Muscle of leg (tissue), 11 donors: ENCODE data around the gene RB1. TPM values are rescaled to one million over a fixed set of nuclear protein-coding genes. Genes with fewer than 3 reads are reported as not detected.

Source experiments
- DNase-seq: peaks from one replicate; pipeline ENCODE4 v3.0.0; 2013
- H3K27ac ChIP-seq: one replicate; pipeline ENCODE4 v1.5.1; 2013; ENCODE audit warnings: mild to moderate bottlenecking, low read length, control low read depth
- H3K27me3 ChIP-seq: one replicate; pipeline ENCODE4 v1.6.1; 2013; ENCODE audit warnings: low read length; ENCODE audit not compliant: control insufficient read depth, insufficient read depth
- H3K36me3 ChIP-seq: one replicate; pipeline ENCODE4 v1.6.1; 2013; ENCODE audit warnings: low read length; ENCODE audit not compliant: control insufficient read depth, insufficient read depth
- H3K4me1 ChIP-seq: one replicate; pipeline ENCODE4 v1.6.1; 2013; ENCODE audit warnings: low read length; ENCODE audit not compliant: control insufficient read depth, insufficient read depth
- H3K4me3 ChIP-seq: one replicate; pipeline ENCODE4 v1.5.1; 2013; ENCODE audit warnings: low read length, control low read depth
- H3K9me3 ChIP-seq: replicated peaks from 2 replicates; pipeline ENCODE4 v1.6.1; 2013; ENCODE audit warnings: low read depth, low read length; ENCODE audit not compliant: control insufficient read depth
- WGBS: methylation state at CpG from one replicate; pipeline ENCODE4 v1.1.5; 2013; ENCODE audit warnings: missing lambda C conversion rate; ENCODE audit not compliant: insufficient coverage; 5-methylcytosine and 5-hydroxymethylcytosine counted together
- polyA plus RNA-seq, 8 donors: library from polyadenylated mRNA; unstranded; fragments of 120-200 nt; gene quantifications; one replicate each; pipeline versions ENCODE4 v1.2.1 to v1.2.3, GENCODE V29; 2013; ENCODE audit warnings: inconsistent platforms in 1 of 8, low replicate concordance in 1 of 8; ENCODE audit not compliant: insufficient read length in 8 of 8, insufficient read depth in 1 of 8
- total RNA-seq: library from RNA; stranded (reverse); fragments of 120-200 nt; gene quantifications from one replicate; pipeline ENCODE4 v1.2.4, GENCODE V29; 2013

Gene RB1
- total and polyA plus RNA-seq, 9 donors: 45.0 to 60.3 (median 51.8) TPM

DNA sequence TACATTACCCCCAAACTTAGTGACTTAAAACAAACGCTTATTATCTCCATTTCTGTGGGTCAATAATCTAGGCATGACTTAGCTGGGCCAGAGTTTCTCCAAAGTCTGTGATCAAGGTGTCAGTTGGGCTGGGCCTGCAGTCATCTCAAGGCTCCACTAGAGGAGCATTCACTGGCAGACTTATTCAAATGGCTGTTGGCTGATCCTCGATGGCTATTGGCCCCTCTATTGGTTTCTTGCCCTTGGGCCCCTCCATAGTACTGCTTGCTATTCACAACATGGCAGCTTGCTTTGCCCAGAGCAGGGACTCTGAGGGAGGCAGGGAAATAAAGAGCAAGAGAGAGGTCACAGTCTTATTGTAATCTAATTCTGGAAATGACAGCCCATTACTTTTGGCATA is 171.7 kb downstream of the RB1 start:
- no peak overlapping the region for H3K27ac ChIP-seq
- H3K36me3 ChIP-seq: peaks cover 18% of the 10 kb centered on the region
- H3K27me3 ChIP-seq: no peaks in the 10 kb centered on the region
- no peaks in the 10 kb centered on the region for H3K9me3 ChIP-seq
- no peak for DNase-seq
- H3K4me1 ChIP-seq: no peaks in the 10 kb centered on the region
- H3K4me3 ChIP-seq: no peak overlapping the region
- no CpG with 5 or more reads among the region's 2 CpGs for WGBS

GRCh38 chr13:48476215-48476614 is 172.7 kb downstream of the RB1 start:
- DNase-seq: peak; percentile 56
- H3K9me3 ChIP-seq: no peaks in the 10 kb centered on the region
- H3K27me3 ChIP-seq: no peaks in the 10 kb centered on the region
- H3K4me1 ChIP-seq: no peaks in the 10 kb centered on the region
- no peak overlapping the region for H3K27ac ChIP-seq
- peaks cover 18% of the 10 kb centered on the region for H3K36me3 ChIP-seq
- H3K4me3 ChIP-seq: no peak overlapping the region

GRCh38 chr13:48476686-48477085 is 173.1 kb downstream of the RB1 start:
- Histone ChIP-seq H3K27me3 (no peaks in the 10 kb centered on the region), H3K36me3 (peaks cover 18% of the 10 kb centered on the region), H3K9me3 (no peaks in the 10 kb centered on the region), H3K27ac (peak overlapping the region; percentile 11), H3K4me3 (no peak overlapping the region), H3K4me1 (no peaks in the 10 kb centered on the region)
- no CpG with 5 or more reads among the region's 4 CpGs for WGBS
- peak; percentile 54 for DNase-seq

DNA sequence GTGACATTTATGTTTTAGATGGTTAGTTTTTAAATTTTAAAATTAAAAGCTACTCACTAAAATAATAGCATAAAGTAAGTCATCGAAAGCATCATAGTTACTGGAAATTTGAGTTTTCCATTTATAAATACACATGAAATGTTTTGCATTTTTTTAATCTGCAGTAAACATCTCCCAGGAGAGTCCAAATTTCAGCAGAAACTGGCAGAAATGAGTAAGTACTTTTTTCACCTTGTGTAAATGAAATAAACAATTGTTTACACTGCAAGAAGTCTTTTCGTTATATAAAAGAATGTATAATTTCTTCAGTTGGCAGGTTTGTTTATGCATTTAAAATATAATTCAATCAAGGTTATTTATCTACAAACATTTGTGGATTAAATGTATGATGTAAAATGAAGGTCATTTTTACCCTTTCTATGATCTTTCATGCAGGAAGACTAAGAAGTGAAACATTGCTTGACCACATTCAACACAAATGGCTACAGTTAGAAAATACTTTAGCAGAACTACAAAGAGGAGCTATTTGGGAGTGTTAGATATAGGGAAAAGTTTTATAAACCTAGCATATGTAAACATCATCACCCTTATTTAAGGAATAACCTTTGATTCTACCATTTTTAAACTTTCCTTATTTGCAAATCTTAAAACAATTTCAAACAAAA is 173.8 kb downstream of the RB1 start:
- Histone ChIP-seq H3K36me3 (peaks cover 18% of the 10 kb centered on the region), H3K4me1 (no peaks in the 10 kb centered on the region), H3K27me3 (no peaks in the 10 kb centered on the region), H3K4me3 (no peak overlapping the region), H3K9me3 (no peaks in the 10 kb centered on the region), H3K27ac (no peak overlapping the region)
- DNase-seq: peak; percentile 15
- no CpG with 5 or more reads among the region's 2 CpGs for WGBS

DNA sequence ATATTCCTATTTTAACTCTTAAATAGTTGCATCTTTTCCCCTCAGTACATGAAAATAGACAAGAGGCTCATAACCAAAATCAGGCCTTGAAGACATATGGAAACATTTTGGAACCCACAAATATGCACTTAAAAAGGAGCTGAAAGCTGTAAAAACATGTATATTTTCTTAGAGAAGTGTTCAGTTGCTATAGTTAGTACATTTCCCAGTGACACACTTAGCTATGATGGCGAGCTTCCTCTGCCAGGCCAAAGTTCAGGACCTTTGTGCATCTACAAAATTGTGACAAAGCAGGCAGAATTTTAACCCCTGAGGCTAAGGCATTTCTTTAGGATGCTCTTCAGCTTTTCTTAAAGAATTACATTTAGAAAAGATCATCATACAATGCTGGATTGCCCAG is 174.8 kb downstream of the RB1 start:
- Histone ChIP-seq H3K27ac (peak overlapping the region; percentile 65), H3K36me3 (peaks cover 18% of the 10 kb centered on the region), H3K4me3 (no peak overlapping the region), H3K9me3 (no peaks in the 10 kb centered on the region), H3K4me1 (no peaks in the 10 kb centered on the region), H3K27me3 (no peaks in the 10 kb centered on the region)
- no CpG with 5 or more reads among the region's 1 CpG for WGBS
- DNase-seq: peak; percentile 64

DNA sequence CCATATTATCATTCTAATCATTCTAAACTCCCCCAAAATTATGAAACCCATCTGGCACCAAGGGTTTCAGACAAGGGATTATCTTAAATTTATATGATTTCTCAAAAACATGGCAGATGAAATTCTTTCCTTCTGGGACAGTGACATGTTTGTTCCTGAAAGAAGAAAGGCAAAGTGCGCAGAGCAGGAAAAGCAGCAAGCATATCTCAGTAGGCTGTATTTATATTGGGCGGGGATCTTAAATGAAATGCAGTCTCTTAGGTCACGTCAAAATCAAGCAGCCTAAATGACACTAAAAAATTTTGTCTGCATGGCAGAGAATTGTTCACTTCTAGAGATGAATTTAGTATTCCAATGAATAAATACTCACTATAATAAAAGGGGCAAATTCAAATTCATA is 180.0 kb downstream of the RB1 start:
- Histone ChIP-seq H3K27ac (no peak overlapping the region), H3K36me3 (peaks cover 13% of the 10 kb centered on the region), H3K9me3 (peaks cover 2% of the 10 kb centered on the region), H3K4me1 (no peaks in the 10 kb centered on the region), H3K4me3 (no peak overlapping the region), H3K27me3 (no peaks in the 10 kb centered on the region)
- no peak for DNase-seq
- 100% methylated on average over 2 of the region's 3 CpGs for WGBS

DNA sequence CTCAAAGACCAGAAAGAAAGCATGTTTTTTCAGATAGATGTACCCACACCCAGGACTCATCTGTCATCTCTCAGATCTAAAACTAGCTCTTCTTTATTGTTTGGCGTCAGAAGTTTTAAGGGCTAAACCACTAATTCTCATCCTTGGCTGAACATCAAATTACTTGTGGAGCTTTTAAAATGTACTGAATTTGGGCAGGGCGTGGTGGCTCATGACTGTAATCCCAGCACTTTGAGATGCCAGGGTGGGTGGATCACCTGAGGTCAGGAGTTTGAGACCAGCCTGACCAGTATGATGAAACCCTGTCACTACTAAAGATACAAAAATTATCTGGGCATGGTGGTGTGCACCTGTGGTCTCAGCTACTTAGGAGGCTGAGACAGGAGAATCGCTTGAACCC is 181.9 kb downstream of the RB1 start:
- Histone ChIP-seq H3K27ac (no peak overlapping the region), H3K27me3 (no peaks in the 10 kb centered on the region), H3K4me3 (no peak overlapping the region), H3K9me3 (peaks cover 2% of the 10 kb centered on the region), H3K36me3 (peaks cover 12% of the 10 kb centered on the region), H3K4me1 (no peaks in the 10 kb centered on the region)
- no peak for DNase-seq
- WGBS: 100% methylated on average over 2 of the region's 3 CpGs

GRCh38 chr13:48486362-48486761 is 182.8 kb downstream of the RB1 start:
- DNase-seq: peak; percentile 26
- no peaks in the 10 kb centered on the region for H3K27me3 ChIP-seq
- H3K4me1 ChIP-seq: no peaks in the 10 kb centered on the region
- H3K36me3 ChIP-seq: peaks cover 12% of the 10 kb centered on the region
- no peak overlapping the region for H3K27ac ChIP-seq
- H3K9me3 ChIP-seq: peaks cover 2% of the 10 kb centered on the region
- no peak overlapping the region for H3K4me3 ChIP-seq

GRCh38 chr13:48486836-48487235 is 183.3 kb downstream of the RB1 start:
- Histone ChIP-seq H3K27ac (no peak overlapping the region), H3K9me3 (peaks cover 2% of the 10 kb centered on the region), H3K4me1 (peaks cover under 1% of the 10 kb centered on the region), H3K27me3 (no peaks in the 10 kb centered on the region), H3K4me3 (no peak overlapping the region), H3K36me3 (peaks cover 12% of the 10 kb centered on the region)
- WGBS: 88% methylated on average over 4 of the region's 5 CpGs
- DNase-seq: no peak

GRCh38 chr13:48487968-48488367 is 184.4 kb downstream of the RB1 start:
- Histone ChIP-seq H3K27ac (no peak overlapping the region), H3K4me3 (no peak overlapping the region), H3K9me3 (peaks cover 2% of the 10 kb centered on the region), H3K36me3 (peaks cover 12% of the 10 kb centered on the region), H3K4me1 (peaks cover 3% of the 10 kb centered on the region), H3K27me3 (no peaks in the 10 kb centered on the region)
- no peak for DNase-seq
- no CpG with 5 or more reads among the region's 2 CpGs for WGBS

DNA sequence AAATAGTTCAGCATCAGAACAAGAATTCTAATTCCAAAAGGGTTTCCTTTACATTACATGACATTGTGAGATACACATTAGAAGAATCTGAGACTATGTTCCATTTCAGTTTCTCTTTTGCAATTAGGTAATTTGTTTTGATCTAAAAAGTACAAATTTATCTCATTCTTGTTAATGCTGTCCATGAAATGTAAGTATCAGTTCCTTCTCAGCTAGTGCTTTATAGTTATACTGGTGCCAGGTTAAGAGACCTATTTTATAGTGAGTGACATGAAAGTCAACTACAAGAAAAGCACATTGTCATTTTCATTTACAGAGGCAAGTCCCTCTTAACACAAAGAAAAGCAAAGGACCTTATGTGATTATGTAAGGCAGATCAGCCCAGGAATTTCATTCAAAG is 185.4 kb downstream of the RB1 start:
- no peak for DNase-seq
- Histone ChIP-seq H3K9me3 (peaks cover 2% of the 10 kb centered on the region), H3K27me3 (no peaks in the 10 kb centered on the region), H3K4me1 (peaks cover 8% of the 10 kb centered on the region), H3K36me3 (peaks cover 11% of the 10 kb centered on the region), H3K27ac (no peak overlapping the region), H3K4me3 (no peak overlapping the region)
